ENCODE results near the gene CDT1. TPM values are rescaled to one million over a fixed set of nuclear protein-coding genes. Genes with fewer than 3 reads are reported as not detected.

Gene CDT1
- total RNA-seq, 1 experiment from 2014 or later, result 74.1 TPM

DNA sequence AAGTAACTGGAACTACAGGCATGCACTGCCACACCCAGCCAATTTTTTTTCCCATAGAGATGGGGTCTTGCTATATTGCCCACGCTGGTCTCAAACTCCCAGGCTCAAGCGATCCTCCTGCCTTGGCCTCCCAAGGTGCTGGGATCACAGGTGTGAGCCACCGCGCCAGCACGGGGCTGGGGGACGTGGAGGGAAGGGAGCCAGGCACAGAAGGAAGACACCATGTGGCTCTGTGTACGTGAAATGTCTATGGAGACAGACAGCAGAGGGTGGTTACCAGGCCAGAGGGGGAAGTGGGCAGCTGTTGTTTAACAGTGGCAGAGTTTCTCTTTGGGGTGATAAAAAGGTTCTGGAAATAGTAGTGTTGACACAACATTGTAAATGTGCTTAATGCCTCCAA lies 14.0 kb upstream of the CDT1 start:
- H2AK5ac ChIP-seq (ENCODE audit: insufficient read length, low read length), result no peak overlapping the region
- no peak overlapping the region for H3K23ac ChIP-seq (ENCODE audit: insufficient read length, low read depth, low read length)
- no peak overlapping the region for H3K14ac ChIP-seq (ENCODE audit: insufficient read depth, low read length)
- H3K9ac ChIP-seq (ENCODE audit: extremely low read depth, insufficient read length, low read length), result no peak overlapping the region
- no peak overlapping the region for H3K27ac ChIP-seq (ENCODE audit: insufficient read length, low read depth, low read length)
- H2BK20ac ChIP-seq (ENCODE audit: low read depth, low read length, poor library complexity, severe bottlenecking), result no peak overlapping the region
- peaks cover 8% of the 10 kb centered on the region for H3K27me3 Mint-ChIP-seq (ENCODE audit: low read depth)
- no peak overlapping the region for H2BK120ac ChIP-seq (ENCODE audit: low read depth, low read length, poor library complexity, severe bottlenecking)
- H3K27me3 ChIP-seq (ENCODE audit: insufficient read depth, low read length), result no peaks in the 10 kb centered on the region
- no peak overlapping the region for H4K5ac ChIP-seq (ENCODE audit: insufficient read length, low read depth, low read length)
- H3T11ph ChIP-seq (ENCODE audit: low read length), result no peak overlapping the region
- H3K18ac ChIP-seq (ENCODE audit: insufficient read length, low read depth, low read length), result no peak overlapping the region
- H3K36me3 Mint-ChIP-seq (ENCODE audit: insufficient read depth in 1 of 3, low read depth in 3 of 3), result no peaks in the 10 kb centered on the region
- H2AFZ ChIP-seq (ENCODE audit: low read length), result no peak overlapping the region
- TF ChIP-seq, protein P1, sequence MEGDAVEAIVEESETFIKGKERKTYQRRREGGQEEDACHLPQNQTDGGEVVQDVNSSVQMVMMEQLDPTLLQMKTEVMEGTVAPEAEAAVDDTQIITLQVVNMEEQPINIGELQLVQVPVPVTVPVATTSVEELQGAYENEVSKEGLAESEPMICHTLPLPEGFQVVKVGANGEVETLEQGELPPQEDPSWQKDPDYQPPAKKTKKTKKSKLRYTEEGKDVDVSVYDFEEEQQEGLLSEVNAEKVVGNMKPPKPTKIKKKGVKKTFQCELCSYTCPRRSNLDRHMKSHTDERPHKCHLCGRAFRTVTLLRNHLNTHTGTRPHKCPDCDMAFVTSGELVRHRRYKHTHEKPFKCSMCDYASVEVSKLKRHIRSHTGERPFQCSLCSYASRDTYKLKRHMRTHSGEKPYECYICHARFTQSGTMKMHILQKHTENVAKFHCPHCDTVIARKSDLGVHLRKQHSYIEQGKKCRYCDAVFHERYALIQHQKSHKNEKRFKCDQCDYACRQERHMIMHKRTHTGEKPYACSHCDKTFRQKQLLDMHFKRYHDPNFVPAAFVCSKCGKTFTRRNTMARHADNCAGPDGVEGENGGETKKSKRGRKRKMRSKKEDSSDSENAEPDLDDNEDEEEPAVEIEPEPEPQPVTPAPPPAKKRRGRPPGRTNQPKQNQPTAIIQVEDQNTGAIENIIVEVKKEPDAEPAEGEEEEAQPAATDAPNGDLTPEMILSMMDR (conservative IDR thresholded peaks at IDR 0.05), result no peak
- H3K9me3 ChIP-seq (ENCODE audit: control insufficient read depth, low read depth, low read length), result no peaks in the 10 kb centered on the region
- no peaks in the 10 kb centered on the region for H4K20me1 ChIP-seq (ENCODE audit: control insufficient read depth, insufficient read depth, insufficient read length)
- H3K4me1 ChIP-seq (ENCODE audit: insufficient read depth, low read length), result peaks cover 3% of the 10 kb centered on the region; the same call in 1 of the 2 replicates
- H3K4me2 ChIP-seq (ENCODE audit: insufficient read depth, insufficient read length, low read length), result no peak overlapping the region
- no peak overlapping the region for H2BK12ac ChIP-seq (ENCODE audit: insufficient read length, low read depth, low read length)
- H3K23me2 ChIP-seq (ENCODE audit: insufficient read length, low read depth, low read length, poor library complexity, severe bottlenecking), result peaks cover 5% of the 10 kb centered on the region
- H3K4me3 Mint-ChIP-seq, result no peak overlapping the region; a peak in 1 of 5 replicates
- H3K56ac ChIP-seq (ENCODE audit: insufficient read length, low read depth, low read length), result no peak overlapping the region
- no peak for DNase-seq
- H4K91ac ChIP-seq (ENCODE audit: insufficient read length, low read depth, low read length), result no peak overlapping the region
- no peak overlapping the region for H3K27ac Mint-ChIP-seq
- no peaks in the 10 kb centered on the region for H3K79me2 ChIP-seq (ENCODE audit: insufficient read depth, low read length)
- no peak overlapping the region for H4K8ac ChIP-seq (replicated peaks; ENCODE audit: insufficient read length, low read depth, low read length)
- no peak overlapping the region for H2BK5ac ChIP-seq (ENCODE audit: insufficient read length, low read length)
- no CpG with 5 or more reads among the region's 7 CpGs for WGBS (ENCODE audit: extremely low coverage, insufficient read length, low lambda C conversion rate)
- no peaks in the 10 kb centered on the region for H3K79me1 ChIP-seq (ENCODE audit: insufficient read depth, low read depth, low read length, poor library complexity, severe bottlenecking)
- no peak overlapping the region for H2BK15ac ChIP-seq (ENCODE audit: low read depth, low read length)
- peaks cover 11 to 36% of the 10 kb centered on the region in 2 experiments for H3K4me1 Mint-ChIP-seq
- no peak overlapping the region for H3K4ac ChIP-seq (ENCODE audit: low read depth, low read length)
- H3K9me3 Mint-ChIP-seq, result no peaks in the 10 kb centered on the region

Measured in H9 (cell line).